ENCODE measurements around the gene CKM.

CKM gene

GRCh38 chr19:45322744-45323281 lies at the start of gene CKM:
CKM (minus strand) TSS chr19:45322875; CDS start chr19:45319713, 3,162 bp downstream.
- DNase-seq (ENCODE audit: low read depth in 2 of 2), result no peak

- peak; percentile 98 to 99 for DNase-seq (ENCODE audit: low read depth in 2 of 2)
These were observed 47.9 kb upstream of the CKM start, which contains the start of gene ERCC2 for GRCh38 chr19:45370410-45371204. ERCC2 (minus strand) TSS chr19:45370573; CDS start chr19:45370540, 33 bp downstream.

- no peak for DNase-seq (ENCODE audit: low read depth in 2 of 2)
These were observed 46.2 kb upstream of the CKM start for GRCh38 chr19:45368737-45369340.

GRCh38 chr19:45368127-45368526 lies 45.5 kb upstream of the CKM start:
- no peak for DNase-seq (ENCODE audit: low read depth in 2 of 2)

- no peak for DNase-seq (ENCODE audit: low read depth in 2 of 2)
These were observed 42.0 kb upstream of the CKM start for GRCh38 chr19:45364696-45365095.

- no peak for DNase-seq (ENCODE audit: low read depth in 2 of 2)
These were observed 41.3 kb upstream of the CKM start for GRCh38 chr19:45363861-45364459.

- DNase-seq (ENCODE audit: low read depth in 2 of 2), result no peak
These were observed 39.6 kb upstream of the CKM start for GRCh38 chr19:45362291-45362690.

GRCh38 chr19:45361608-45362007 lies 38.9 kb upstream of the CKM start:
- DNase-seq (ENCODE audit: low read depth in 2 of 2), result no peak

GRCh38 chr19:45358213-45358792 lies 35.6 kb upstream of the CKM start:
- no peak for DNase-seq (ENCODE audit: low read depth in 2 of 2)

GRCh38 chr19:45357445-45357783 lies 34.7 kb upstream of the CKM start:
- DNase-seq (ENCODE audit: low read depth in 2 of 2), result no peak

GRCh38 chr19:45356760-45357444 lies 34.2 kb upstream of the CKM start:
- no peak for DNase-seq (ENCODE audit: low read depth in 2 of 2)

- no peak for DNase-seq (ENCODE audit: low read depth in 2 of 2)
These were observed 33.2 kb upstream of the CKM start for GRCh38 chr19:45355910-45356309.

- no peak for DNase-seq (ENCODE audit: low read depth in 2 of 2)
These were observed 32.7 kb upstream of the CKM start for GRCh38 chr19:45355402-45355801.

- DNase-seq (ENCODE audit: low read depth in 2 of 2), result no peak
These were observed 31.7 kb upstream of the CKM start for GRCh38 chr19:45354241-45354842.

GRCh38 chr19:45352914-45353796 lies 30.5 kb upstream of the CKM start:
- DNase-seq (ENCODE audit: low read depth in 2 of 2), result no peak

- no peak for DNase-seq (ENCODE audit: low read depth in 2 of 2)
These were observed 29.8 kb upstream of the CKM start for GRCh38 chr19:45352471-45352870.

GRCh38 chr19:45352062-45352461 lies 29.4 kb upstream of the CKM start:
- DNase-seq (ENCODE audit: low read depth in 2 of 2), result no peak

- no peak for DNase-seq (ENCODE audit: low read depth in 2 of 2)
These were observed 28.8 kb upstream of the CKM start for GRCh38 chr19:45351401-45351952.

GRCh38 chr19:45350477-45351058 lies 27.9 kb upstream of the CKM start:
- no peak for DNase-seq (ENCODE audit: low read depth in 2 of 2)
